ENCODE results near the gene ATG7.

Gene ATG7

DNA sequence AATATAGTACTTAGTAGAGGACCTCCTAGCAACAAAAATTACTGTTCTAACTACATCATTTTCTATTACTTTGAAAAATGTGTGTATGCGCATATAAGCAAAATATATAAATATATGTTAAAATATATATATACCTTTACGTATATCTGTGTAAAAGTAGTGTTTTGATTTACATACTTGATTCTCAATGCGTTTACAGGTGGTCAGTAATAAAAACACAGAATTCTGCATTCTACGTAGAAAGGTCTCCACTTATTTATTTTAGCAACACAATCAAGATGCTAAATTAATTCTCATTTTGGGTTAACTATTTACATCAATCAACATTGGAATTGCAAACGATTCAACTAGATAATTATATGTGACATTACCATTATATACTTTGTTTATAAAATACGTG is 158.0 kb downstream of the ATG7 start:
- DNase-seq (ENCODE audit: low read depth, low spot score) = no peak
- no peak overlapping the region for H3K4me3 ChIP-seq (ENCODE audit: insufficient read length, low read depth)
- TF ChIP-seq ZNF274 (IDR thresholded peaks at IDR 0.05; ENCODE audit: low read depth, low read length) (no peak), YY1 (IDR thresholded peaks at IDR 0.05; ENCODE audit: insufficient read depth, insufficient read length) (no peak), SUZ12 (IDR thresholded peaks at IDR 0.05; ENCODE audit: extremely low read depth, insufficient read depth, insufficient read length) (no peak)
- no peak overlapping the region for H3K9ac ChIP-seq (ENCODE audit: insufficient read length, low read depth)
- H3K27me3 ChIP-seq (ENCODE audit: insufficient read depth, insufficient read length) = no peaks in the 10 kb centered on the region
- no peaks in the 10 kb centered on the region for H3K4me1 ChIP-seq (ENCODE audit: insufficient read depth, insufficient read length)
- H3K36me3 ChIP-seq (ENCODE audit: insufficient read depth, insufficient read length, low read length) = peaks cover 4% of the 10 kb centered on the region
- H3K9me3 ChIP-seq (ENCODE audit: insufficient read depth, low read length) = no peaks in the 10 kb centered on the region

DNA sequence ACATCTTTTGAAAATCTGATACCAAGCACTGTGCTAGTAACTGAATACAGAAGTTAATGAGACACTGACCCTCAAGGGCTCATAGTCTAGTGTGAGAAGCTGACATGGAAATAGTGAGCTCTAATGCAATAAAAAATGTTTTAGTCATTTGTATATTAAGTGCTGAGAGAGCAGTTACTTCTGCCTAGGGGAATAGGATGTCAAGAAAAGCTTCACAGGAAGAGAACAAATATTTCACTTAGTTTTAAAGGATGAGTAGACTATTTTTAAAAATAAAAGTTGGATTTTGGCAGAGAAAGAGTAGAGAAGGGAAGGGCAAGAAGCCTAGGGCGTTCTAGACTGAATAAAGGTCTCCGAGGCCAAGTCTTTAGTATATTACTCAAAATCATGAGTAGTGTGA is 158.4 kb downstream of the ATG7 start:
- Histone ChIP-seq H3K27me3 (ENCODE audit: insufficient read depth, insufficient read length) (no peaks in the 10 kb centered on the region), H3K4me1 (ENCODE audit: insufficient read depth, insufficient read length) (no peaks in the 10 kb centered on the region), H3K36me3 (ENCODE audit: insufficient read depth, insufficient read length, low read length) (peaks cover 4% of the 10 kb centered on the region), H3K4me3 (ENCODE audit: insufficient read length, low read depth) (no peak overlapping the region), H3K9me3 (ENCODE audit: insufficient read depth, low read length) (no peaks in the 10 kb centered on the region), H3K9ac (ENCODE audit: insufficient read length, low read depth) (no peak overlapping the region)
- no peak for DNase-seq (ENCODE audit: low read depth, low spot score)
- TF ChIP-seq SUZ12 (IDR thresholded peaks at IDR 0.05; ENCODE audit: extremely low read depth, insufficient read depth, insufficient read length) = no peak
- no peak for TF ChIP-seq YY1 (IDR thresholded peaks at IDR 0.05; ENCODE audit: insufficient read depth, insufficient read length)
- no peak for TF ChIP-seq ZNF274 (IDR thresholded peaks at IDR 0.05; ENCODE audit: low read depth, low read length)

DNA sequence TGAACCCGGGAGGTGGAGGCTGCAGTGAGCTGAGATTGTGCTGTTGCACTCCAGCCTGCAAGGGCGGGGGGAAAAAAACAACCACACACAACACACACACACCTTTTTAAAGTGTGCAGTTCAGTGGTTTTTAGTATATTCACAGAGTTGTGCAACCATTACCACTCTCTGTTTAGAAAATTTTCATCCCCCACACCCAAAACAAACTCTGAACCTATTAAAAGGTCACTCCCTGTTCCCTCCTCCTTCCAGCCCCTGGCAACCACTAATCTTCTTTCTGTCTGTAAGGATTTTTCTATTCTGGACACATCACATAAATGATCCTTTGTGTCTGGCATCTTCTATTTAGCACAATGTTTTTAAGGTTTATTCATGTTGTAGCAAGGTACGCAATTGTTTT is 159.1 kb downstream of the ATG7 start:
- TF ChIP-seq YY1 (IDR thresholded peaks at IDR 0.05; ENCODE audit: insufficient read depth, insufficient read length) (no peak), SUZ12 (IDR thresholded peaks at IDR 0.05; ENCODE audit: extremely low read depth, insufficient read depth, insufficient read length) (no peak), ZNF274 (IDR thresholded peaks at IDR 0.05; ENCODE audit: low read depth, low read length) (no peak)
- Histone ChIP-seq H3K4me3 (ENCODE audit: insufficient read length, low read depth) (no peak overlapping the region), H3K4me1 (ENCODE audit: insufficient read depth, insufficient read length) (no peaks in the 10 kb centered on the region), H3K36me3 (ENCODE audit: insufficient read depth, insufficient read length, low read length) (peaks cover 4% of the 10 kb centered on the region), H3K27me3 (ENCODE audit: insufficient read depth, insufficient read length) (no peaks in the 10 kb centered on the region), H3K9ac (ENCODE audit: insufficient read length, low read depth) (no peak overlapping the region), H3K9me3 (ENCODE audit: insufficient read depth, low read length) (no peaks in the 10 kb centered on the region)
- DNase-seq (ENCODE audit: low read depth, low spot score) = no peak

DNA sequence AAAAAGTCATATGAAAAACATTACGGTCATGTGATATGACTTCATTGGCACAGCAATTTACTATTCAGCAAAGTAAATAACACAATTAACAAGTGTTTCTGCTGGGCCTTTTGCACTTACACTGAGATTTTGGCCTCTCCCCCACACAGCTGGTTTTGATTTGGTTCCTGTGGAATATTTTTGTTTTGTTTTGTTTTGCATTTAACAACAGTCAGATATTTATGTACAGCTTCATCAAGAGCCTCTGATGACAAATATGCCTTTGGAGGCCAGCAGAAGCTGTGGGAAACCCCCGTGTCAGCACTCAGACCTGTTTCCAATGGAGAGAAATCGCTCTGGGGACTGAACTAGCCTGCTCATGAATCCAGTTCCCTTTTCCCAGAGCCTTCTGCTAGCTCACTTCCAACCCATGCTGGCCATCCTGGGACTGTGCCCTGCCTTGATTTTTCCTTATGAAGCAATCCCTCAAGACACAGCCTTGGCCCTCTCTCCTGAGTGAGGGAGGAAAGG is 161.9 kb downstream of the ATG7 start:
- no peaks in the 10 kb centered on the region for H3K36me3 ChIP-seq (ENCODE audit: insufficient read depth, insufficient read length, low read length)
- H3K27me3 ChIP-seq (ENCODE audit: insufficient read depth, insufficient read length) = no peaks in the 10 kb centered on the region
- no peaks in the 10 kb centered on the region for H3K4me1 ChIP-seq (ENCODE audit: insufficient read depth, insufficient read length)
- H3K4me3 ChIP-seq (ENCODE audit: insufficient read length, low read depth) = no peak overlapping the region
- no peaks in the 10 kb centered on the region for H3K9me3 ChIP-seq (ENCODE audit: insufficient read depth, low read length)
- TF ChIP-seq ZNF274 (IDR thresholded peaks at IDR 0.05; ENCODE audit: low read depth, low read length) = no peak
- TF ChIP-seq YY1 (IDR thresholded peaks at IDR 0.05; ENCODE audit: insufficient read depth, insufficient read length) = no peak
- no peak for TF ChIP-seq SUZ12 (IDR thresholded peaks at IDR 0.05; ENCODE audit: extremely low read depth, insufficient read depth, insufficient read length)
- DNase-seq (ENCODE audit: low read depth, low spot score) = no peak
- no peak overlapping the region for H3K9ac ChIP-seq (ENCODE audit: insufficient read length, low read depth)

DNA sequence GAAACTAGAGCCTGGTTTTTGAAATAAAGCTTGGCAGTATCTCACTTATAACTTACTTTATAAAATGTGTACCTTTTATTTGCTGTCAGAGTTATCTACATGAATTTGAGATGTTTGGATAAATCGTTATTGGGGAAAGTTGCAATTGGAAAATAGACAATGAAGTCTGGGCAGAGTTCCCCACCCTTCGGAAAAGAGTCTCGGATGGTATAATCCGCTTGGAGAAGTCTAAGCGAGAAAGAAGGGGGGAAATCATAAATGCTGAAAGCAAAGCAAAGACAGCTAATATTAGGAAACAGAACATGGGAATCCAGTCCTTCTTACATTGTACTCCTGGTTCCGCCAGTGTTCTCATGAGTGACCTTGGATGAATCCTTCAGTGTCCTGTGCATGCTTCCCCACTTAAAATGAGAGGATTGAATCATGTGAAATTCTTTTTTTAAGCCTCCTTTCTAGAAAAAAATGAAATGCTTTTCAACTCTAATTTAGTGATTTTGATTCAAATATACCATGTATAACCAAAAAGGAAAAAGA is 162.4 kb downstream of the ATG7 start:
- no peak overlapping the region for H3K4me3 ChIP-seq (ENCODE audit: insufficient read length, low read depth)
- TF ChIP-seq YY1 (IDR thresholded peaks at IDR 0.05; ENCODE audit: insufficient read depth, insufficient read length) = no peak
- no peak for TF ChIP-seq SUZ12 (IDR thresholded peaks at IDR 0.05; ENCODE audit: extremely low read depth, insufficient read depth, insufficient read length)
- no peak for TF ChIP-seq ZNF274 (IDR thresholded peaks at IDR 0.05; ENCODE audit: low read depth, low read length)
- no peaks in the 10 kb centered on the region for H3K4me1 ChIP-seq (ENCODE audit: insufficient read depth, insufficient read length)

DNA sequence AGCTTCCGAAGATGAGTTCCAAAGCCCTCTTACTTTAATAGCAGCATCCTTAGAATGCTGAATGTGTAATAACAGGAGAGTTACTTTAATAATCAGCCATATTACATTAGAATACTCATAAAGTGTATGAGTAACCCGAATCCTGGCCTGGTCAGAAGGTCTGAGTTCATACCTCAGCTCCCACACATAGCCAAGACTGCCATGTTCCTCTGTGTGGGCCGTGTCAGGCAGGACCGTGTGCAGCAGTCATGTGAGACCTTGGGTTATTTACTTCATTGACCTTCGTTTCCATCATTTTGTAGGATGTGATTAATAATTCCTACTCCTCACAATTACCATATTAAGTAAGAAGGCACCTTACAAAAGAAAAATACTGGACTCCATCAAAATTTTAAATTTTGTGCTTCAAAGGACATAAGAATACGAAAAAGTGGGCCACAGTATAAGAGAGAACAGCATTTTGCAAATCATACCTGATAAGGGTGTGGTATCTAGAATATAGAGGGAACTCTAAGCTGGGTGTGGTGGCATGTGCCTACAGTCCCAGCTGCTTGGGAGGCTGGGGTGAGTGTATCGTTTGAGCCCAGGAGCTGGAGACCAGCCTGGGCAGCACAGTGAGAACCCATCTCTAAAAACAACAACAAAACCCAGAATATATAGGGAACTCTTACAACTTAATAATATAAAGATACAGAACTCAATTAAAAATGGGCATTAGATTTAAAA is 163.4 kb downstream of the ATG7 start:
- no peaks in the 10 kb centered on the region for H3K4me1 ChIP-seq (ENCODE audit: insufficient read depth, insufficient read length)
- no peaks in the 10 kb centered on the region for H3K27me3 ChIP-seq (ENCODE audit: insufficient read depth, insufficient read length)
- H3K4me3 ChIP-seq (ENCODE audit: insufficient read length, low read depth) = no peak overlapping the region
- no peak overlapping the region for H3K9ac ChIP-seq (ENCODE audit: insufficient read length, low read depth)
- no peaks in the 10 kb centered on the region for H3K36me3 ChIP-seq (ENCODE audit: insufficient read depth, insufficient read length, low read length)
- TF ChIP-seq ZNF274 (IDR thresholded peaks at IDR 0.05; ENCODE audit: low read depth, low read length) = no peak
- no peak for TF ChIP-seq SUZ12 (IDR thresholded peaks at IDR 0.05; ENCODE audit: extremely low read depth, insufficient read depth, insufficient read length)
- no peak for TF ChIP-seq YY1 (IDR thresholded peaks at IDR 0.05; ENCODE audit: insufficient read depth, insufficient read length)
- no peak for DNase-seq (ENCODE audit: low read depth, low spot score)
- H3K9me3 ChIP-seq (ENCODE audit: insufficient read depth, low read length) = no peaks in the 10 kb centered on the region

More for the DNA sequence above, 162.4 kb downstream of the ATG7 start:
- Histone ChIP-seq H3K36me3 (ENCODE audit: insufficient read depth, insufficient read length, low read length) (no peaks in the 10 kb centered on the region), H3K27me3 (ENCODE audit: insufficient read depth, insufficient read length) (no peaks in the 10 kb centered on the region), H3K9me3 (ENCODE audit: insufficient read depth, low read length) (no peaks in the 10 kb centered on the region), H3K9ac (ENCODE audit: insufficient read length, low read depth) (no peak overlapping the region)
- no peak for DNase-seq (ENCODE audit: low read depth, low spot score)

DNA sequence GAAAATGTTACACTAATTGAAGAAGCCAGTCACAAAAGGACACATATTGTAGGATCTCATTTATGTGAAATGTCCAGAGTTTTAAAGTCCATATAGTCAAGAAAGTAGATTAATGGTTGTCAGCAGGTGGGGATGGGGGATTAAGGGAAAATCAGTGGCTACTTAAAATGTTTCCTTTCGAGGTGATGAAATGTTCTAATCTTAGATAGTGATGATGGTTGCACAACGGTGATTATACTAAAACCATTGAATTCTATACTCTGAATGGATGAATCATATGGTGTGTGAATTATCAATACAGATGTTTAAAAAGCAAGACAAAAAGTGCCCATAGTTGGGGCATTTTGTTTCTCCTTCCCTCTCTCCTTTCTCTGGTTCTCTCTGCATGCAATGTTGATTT is 164.6 kb downstream of the ATG7 start:
- H3K4me1 ChIP-seq (ENCODE audit: insufficient read depth, insufficient read length) = no peaks in the 10 kb centered on the region
- no peaks in the 10 kb centered on the region for H3K36me3 ChIP-seq (ENCODE audit: insufficient read depth, insufficient read length, low read length)
- H3K9me3 ChIP-seq (ENCODE audit: insufficient read depth, low read length) = no peaks in the 10 kb centered on the region
- no peak for TF ChIP-seq SUZ12 (IDR thresholded peaks at IDR 0.05; ENCODE audit: extremely low read depth, insufficient read depth, insufficient read length)
- TF ChIP-seq YY1 (IDR thresholded peaks at IDR 0.05; ENCODE audit: insufficient read depth, insufficient read length) = no peak
- TF ChIP-seq ZNF274 (IDR thresholded peaks at IDR 0.05; ENCODE audit: low read depth, low read length) = no peak
- H3K27me3 ChIP-seq (ENCODE audit: insufficient read depth, insufficient read length) = no peaks in the 10 kb centered on the region
- no peak overlapping the region for H3K9ac ChIP-seq (ENCODE audit: insufficient read length, low read depth)
- no peak for DNase-seq (ENCODE audit: low read depth, low spot score)
- H3K4me3 ChIP-seq (ENCODE audit: insufficient read length, low read depth) = no peak overlapping the region
